GM18873 (cell line): ENCODE data around the gene GMPR2.

ENCODE experiments used
- ATAC-seq: cut with Tn5 transposase; IDR thresholded peaks from one replicate; pipeline ENCODE4 v1.9.1; 2021; ENCODE audit warnings: mild to moderate bottlenecking, moderate library complexity, moderate number of reproducible peaks; ENCODE audit not compliant: unreplicated experiment, low FRiP score

Gene GMPR2

DNA sequence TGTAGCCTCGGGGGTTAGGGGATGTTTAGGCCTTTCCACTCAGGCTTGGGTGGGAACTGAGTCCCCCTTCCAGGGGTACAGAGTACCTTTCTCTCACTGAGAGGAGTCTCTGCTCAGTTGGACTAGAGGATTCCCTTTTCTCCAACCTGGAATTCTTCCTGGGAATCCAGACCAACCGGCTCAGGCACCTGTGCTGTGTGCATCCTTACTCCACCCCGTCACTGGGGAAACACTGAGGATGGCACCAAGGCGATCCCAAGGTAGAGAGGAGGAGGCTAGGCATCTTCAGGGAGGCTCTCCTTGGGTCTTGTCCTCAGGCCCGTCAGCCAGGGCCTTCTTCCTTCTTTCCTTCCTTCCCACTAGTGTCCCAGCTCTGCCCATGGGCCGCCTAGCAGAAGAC, 31.1 kb downstream of the GMPR2 start:
- ATAC-seq: no peak

DNA sequence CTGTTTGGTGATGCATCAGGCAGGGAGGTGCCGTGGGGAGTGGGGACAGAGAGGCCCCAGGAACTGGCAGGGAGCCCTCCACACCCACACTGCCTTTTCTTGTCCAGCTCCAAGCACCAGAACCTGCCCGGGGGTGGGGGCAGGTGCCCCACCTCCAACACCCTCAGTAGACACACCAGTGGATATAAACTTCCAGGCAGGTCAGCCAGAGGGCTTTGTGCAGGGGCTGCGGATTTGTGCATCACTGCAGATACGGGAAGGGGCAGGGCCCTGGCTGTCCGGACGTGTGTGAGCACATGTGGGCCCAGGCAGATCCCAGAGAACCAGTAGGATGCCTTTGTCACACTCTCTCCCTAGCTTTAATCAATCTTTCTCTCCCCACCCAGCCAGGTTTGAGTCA, 31.6 kb downstream of the GMPR2 start:
- ATAC-seq: no peak

DNA sequence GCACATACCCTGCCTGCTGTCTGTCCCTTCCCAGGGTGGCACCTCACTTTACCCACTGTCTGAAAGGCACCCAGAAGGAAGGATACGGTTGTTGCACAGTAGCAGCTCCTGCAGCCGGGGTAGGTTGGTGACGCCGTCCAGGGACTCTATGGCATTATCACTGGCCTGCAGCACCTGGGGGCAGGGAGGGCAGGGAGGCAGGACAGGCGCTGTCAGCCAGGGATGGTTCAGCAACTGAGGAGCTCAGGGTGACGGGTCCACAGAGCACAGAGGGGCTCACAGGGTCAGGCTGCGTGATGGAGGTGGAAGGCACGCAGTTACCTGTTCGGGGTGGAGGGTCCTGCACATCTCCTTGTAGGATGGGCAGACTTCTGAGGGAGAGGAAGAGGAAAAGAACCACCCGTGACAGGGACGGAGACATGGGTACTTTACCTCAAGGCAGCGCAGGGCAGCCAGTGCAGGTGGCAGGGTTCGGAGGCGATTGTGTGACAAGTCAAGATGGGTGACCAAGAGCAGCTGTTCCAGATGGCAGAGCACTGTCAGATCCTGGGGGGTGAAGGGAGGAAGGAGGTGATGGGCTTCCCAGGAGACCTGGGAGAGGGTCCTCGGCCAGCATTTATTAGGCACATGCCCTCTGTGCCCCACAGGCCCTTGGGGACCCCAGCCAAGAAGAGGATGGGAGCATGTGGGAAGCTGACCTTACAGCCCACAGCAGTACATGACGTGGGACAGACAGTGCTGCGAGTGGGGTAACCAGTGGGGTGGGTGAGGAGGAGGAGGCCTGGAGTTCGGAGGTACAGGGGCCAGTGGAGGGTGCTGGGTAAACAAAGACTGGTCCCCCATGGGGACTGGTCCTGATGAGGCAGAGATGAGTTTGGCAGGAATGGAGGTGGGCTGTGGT, 33.9 kb downstream of the GMPR2 start:
- ATAC-seq: no peak

DNA sequence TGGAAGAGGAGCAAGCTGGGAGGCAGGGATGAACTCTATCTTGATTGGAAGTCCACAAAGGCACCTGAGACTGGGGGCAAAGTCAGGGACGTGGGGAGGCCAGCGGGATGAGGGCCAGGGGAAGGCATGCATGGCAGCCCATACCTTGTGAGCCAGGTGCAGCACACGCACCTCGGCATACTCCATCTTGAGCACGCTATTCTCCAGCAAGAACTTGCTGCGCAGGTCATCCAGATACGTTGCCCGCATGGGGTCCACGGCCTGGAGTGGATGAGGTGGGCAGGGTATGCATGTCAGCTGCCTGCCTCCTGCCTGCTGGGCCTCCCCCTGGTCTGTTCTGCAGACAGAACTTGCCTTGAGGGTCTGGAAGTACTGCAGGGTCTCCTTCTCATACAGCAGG, 34.8 kb downstream of the GMPR2 start:
- ATAC-seq: no peak

DNA sequence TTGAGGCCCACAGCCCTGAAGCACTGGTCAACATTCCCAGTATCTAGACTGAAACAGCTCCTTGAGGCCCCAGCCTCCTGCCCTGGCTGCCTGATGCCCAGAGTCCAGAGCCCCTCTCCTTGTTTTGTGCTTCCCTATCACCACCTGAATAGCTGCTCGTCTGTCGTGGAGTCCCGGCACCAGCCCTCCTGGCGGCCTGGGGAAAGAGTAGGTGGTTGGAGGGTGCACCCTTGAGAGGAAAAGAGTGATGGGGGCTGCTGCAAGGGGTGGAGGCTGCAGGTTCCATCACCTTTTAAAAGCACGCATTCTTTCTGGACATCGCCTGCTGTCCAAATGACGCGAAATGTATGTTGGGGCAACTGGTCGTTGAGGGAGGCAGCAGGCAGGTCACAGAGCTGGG, 35.5 kb downstream of the GMPR2 start:
- ATAC-seq: no peak

DNA sequence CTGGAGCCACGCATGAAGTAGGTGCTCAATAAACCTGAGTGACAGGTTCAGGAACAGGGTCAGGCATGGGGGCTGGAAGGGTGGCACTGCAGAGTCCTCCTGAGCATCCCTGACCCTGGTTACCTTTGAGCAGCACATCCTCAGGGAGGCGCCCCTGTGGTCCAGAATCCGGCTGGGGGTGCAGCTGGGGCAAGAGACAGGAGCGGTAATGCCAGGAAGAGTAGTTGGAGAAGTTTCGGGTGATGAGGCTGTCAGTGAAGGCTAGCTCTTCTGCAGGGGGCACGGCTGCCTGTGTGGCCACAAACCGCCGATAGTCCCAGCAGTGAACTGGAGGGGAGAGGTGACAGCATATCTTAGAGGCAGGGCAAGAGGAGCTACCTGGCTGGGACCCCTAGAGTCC, 36.6 kb downstream of the GMPR2 start:
- ATAC-seq: no peak

DNA sequence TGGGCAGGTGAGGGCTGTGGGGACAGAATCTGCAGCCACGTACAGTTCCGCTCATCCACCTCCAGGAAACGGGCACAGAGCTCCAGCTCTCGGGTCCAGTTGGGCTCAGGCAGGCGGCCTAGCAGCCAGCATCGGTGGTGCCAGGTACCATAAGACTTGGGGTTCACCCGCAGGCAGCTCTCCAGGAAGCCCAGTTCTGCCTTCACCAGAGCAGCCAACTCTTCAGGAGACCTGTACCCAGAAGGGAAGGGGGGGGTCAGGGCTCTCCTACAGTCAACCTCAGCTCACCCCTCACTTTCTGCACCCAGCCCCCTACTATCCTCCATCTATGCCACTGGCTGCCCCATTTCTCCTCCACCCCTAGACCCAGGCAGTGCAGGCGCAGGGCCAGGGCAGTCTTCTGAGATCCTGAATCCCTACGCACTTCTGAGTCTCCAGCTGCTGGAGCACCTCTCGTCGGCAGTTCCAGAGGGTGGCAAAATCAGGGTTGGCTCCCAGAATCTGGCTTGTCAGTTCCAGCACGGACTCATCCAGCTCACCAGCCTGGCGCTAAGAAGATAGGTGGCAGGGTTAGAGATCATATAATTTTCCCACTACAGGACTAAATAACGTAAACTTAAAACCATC, 37.3 kb downstream of the GMPR2 start:
- ATAC-seq: no peak

DNA sequence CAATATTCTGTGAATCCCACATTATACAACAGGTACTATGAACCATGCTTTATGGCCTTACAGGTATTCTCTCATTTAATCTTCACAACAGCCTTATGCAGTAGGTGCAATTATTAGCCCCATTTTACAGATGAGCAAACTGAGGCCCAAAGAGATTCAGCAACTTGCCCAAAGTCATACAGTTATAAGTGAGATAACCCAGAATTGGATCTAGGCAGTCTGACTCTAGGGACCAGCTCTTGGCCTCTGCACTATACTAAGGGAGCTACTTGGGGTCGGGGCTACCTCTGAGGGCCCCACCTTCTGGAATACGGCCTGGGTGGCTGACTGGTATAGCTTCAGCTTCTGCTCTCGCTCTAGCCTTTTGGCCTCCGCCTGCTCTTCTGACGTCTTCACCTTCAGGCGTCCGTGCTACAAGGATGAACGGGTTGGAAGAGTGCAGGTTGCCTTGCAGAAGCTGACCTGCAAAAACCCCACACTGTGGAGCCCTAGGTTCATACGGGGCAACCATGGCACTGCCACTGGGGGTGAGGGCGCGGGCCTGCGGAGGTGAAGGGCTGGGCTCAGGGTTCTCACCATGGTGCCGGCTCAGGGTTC, 37.9 kb downstream of the GMPR2 start:
- no peak for ATAC-seq

DNA sequence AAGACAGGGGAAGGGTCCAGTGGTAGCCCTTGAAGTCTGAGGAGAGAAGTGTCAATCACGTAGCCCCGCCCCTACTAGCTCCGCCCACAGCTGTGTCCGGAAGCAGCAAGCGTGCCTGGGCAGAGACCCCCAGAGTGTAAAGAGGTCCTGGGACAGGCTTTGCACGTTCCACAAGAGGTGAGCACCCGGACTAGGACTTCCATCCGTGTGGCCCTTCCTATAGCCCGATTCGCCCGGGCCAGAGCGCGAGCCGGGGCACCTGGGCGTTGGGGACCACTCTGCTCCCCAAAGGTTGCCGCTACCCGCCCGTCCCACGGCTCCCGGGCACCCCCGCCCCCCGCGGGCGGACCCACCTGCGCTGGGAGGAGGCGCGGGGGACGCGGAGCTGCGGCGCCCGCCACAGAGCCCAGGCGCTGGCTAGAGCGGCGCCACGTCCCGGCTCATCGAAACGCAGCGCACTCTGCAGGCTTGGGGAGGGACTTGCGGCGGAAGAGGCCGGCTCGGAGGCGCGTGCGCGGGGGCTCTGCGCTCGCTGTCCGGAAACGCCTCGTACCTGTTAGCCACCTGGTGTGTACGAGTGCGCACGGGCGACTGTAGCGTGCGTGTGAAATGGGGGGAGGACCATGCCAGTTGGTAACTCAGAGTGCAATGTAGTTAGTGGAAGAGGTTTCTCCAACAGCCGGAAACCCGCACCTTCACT, 38.6 kb downstream of the GMPR2 start, which contains the start of gene RABGGTA:
RABGGTA (minus strand) TSS at position 464 of the 700 bp plus-strand sequence. CDS start 482 bp downstream, outside the sequence.
- ATAC-seq: peak; percentile 75

DNA sequence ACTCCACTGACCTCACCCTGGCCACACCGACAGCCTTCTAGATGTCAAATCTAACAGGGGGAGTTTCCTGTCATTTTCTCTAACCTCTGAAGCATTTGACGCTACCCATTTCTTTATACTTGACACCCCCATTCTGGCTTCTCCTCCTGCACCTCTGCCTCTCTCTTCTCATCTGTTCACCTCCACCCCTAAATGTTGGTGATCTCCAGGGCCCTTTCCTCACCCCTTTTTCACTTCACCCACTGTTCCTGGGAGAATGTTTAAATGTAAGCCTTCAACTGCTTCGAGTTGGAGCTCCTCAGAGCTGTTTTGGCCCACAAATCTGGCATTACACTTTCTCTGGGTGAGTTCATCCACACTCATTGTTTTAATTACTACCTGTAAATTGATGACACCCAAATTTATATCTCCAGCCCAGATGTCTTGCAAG, 39.1 kb downstream of the GMPR2 start:
- ATAC-seq: no peak

DNA sequence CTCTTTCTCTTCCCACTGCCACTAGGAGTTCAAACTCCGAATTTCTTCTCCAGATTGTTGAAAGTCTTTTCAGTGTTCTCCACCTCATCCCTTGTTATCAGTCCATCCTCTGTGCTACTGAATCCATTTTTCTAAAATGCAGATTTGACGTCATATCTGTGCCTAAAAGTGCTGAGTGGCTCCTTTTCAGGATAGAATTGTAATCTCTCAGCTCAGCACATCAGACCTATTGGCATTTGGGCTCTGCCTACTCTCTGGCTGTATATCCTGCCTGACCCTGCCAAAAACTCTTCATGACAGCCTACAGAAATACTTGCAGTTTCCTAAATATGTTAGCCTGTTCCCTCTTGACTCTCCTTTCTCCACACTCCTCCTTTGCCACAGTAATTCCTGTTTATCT, 39.7 kb downstream of the GMPR2 start:
- no peak for ATAC-seq

DNA sequence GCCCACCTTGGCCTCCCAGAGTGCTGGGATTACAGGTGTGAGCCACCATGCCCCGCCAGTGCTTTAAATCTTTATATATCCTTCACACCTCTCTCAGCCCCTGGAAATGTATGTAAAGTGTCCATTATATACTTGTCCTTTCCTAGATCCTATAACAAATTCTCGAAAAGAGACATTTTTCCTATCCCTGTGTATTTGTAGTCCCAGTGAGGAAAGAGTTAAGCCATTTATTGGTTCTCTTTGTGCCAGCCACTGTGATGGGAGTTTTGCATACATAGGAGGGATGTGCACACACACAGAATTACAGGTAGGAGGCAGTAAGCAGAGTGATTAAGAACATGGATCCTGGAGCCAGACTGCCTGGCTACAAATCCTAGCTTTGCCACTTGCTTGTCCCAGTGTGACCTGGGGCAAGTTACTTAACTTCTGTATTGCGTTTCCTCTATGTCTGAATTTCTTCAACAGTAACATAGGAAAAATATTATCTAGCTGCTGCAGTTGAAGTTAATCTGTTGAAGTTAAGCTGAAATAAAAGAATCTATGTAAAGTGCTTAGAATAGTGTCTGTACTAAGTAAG, 40.8 kb downstream of the GMPR2 start:
- no peak for ATAC-seq

DNA sequence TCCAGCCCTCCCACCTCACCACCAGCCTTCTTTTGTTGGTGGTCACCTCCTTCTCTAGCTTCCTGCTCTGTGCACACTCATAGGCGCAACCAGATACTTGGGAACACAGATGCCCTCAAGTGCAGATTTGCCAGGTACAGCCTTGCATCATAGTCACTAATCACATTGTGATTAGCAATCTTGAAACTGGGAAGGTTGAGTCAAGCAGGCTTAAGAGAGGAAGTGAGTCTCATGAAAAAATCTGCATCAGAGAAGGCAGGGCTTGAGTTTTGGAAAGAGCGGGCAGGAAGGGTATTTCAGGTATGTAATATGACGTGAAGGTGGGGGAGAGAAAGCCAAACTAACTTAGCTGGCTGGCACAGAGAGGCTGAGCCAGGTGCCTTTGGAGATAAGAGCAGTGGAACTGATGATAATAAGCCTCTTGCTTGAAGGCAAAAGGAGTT, 41.4 kb downstream of the GMPR2 start:
- ATAC-seq: peak; percentile 43

DNA sequence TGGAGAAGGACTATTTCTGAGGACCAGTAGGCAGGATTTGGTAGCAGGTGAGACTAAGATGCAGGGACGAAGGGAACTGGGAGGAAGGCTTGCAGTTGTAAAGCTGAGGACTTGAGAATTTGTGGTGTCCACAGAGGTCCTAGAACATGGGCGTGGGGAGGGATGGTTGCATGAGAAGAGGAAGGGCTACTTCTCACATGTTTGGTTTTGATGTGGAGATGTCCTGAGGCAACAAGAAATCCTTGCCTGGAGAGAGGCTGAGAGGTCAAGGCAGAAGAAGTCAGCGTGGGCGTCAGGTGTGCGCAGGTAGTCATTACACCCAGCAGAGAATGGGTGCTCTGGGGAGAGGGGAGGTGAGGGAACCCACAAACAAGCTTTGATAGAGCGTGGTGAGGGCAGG, 44.3 kb downstream of the GMPR2 start:
- no peak for ATAC-seq

DNA sequence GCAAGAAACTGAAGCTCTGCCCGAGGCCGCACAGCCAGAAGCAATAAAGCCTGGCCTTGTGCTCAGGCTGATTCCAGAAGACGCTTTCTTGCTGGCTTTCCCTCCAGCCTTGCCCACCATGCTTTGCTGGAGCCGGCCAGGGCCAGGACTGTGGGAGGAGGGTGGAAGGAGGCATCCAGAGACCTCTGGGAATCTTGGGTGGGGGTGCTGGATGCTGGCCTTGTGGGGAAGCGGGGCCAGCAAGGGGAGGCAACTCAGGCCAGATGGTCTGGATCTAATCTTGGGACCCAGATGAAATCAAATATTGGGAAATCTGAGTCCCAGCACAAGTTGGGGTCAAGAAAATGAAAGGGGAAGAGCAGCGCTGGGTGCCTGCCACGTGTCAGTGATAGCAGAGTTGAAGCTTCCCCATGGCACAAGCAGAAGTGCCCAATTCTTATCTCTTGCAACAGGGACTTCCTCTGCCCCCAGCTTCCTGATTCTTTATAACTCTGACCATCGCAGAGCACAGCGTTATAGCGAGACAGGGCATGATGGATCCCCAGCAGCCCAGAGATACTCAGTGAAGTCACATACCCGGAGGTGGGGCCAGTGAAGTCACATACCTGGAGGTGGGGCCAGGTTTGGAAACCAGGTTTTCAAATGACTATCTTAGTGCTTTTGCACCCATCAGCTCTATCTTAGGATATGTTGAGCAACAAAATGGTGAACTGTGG, 45.0 kb downstream of the GMPR2 start:
- no peak for ATAC-seq

DNA sequence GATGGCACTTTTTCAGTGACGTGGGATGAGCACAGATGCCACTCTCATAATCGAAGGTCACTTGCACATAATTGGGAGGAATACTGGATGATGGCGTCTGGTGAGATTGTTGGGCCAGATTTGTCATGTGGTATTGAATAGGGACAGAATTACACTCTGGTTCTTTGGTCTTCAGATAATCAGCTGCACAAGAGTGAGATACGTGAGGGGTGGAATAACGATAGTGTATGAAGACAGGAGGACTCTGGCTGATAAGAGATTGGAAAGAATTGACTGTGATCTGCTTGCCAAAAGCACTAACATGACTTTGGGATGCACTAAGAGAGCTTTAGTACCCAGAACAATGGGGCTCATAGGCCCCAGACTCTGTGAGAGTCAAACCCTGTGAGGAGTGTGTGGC, 45.7 kb downstream of the GMPR2 start:
- no peak for ATAC-seq

DNA sequence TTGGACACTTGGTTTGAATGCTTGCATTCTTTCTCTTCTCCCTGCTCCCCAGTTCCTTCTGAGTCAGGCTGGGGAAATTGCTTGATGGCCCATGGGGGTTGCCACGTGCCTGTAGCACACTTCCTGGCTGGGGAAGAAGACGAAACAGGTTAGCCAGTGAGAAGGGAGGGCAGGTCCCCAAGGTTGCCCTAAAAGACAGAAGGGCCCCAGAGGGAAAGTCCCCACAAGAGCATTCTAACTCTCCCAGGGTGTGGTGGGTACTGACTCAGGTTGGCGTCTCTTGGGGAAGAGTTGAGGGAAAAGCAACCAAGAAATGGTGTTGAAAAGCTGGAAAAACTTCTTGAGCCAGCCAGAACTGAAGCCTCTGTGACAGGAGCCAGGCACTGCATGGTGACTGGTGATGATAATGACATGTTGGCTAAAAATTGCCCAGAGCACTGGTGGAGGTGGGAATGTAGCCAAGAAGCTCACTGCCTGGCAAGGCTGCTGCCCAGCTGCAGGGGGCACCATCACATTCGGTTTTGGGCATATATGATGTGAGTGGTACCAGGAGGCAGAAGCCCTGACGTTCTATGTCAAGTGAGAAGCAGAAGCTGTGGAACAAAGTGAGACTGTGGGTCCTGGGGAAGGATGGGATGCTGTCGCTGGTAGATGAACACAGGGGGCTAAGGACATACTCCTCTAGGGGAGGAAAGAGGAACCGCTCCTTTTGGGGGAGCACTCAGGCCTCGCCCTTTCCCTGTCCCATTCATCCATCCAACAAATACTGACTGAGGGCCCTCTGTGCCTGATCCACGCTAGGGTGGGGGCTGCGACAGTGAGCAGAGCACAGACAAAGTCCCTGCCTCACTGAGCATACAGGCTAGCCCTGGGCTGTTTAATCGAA, 46.8 kb downstream of the GMPR2 start:
- ATAC-seq: peak; percentile 55

DNA sequence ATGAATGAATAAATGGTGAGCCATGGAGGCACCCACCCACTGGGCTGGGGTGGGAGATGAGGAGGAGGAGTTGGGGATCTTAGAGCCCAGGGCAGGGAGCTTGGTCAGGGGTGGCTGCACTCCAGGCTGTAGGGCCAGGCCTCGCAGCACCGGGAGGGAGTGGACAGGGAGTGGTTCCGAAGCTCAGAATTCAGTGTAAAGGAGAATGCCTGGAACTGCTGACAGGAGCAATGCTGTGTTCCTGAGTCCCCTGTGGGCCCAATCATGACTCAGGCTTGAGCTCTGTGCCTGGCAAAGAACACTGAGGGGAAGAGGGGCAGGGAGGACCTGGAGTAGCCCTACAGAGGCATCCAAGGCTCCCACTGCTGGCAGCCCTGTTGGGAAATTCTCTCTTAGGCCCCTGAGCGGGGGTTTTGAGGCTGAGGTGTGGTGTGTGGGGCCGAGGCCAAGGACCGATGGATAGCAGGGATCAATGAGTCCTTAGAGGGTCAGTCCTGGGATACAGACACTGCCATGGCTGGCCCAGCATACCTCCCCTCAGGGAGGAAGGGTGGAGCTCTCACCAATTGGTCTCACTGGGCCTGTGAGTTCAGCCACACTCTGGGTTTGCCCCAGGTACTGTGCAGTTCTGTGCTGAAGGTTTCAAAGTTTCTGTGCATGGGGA, 48.2 kb downstream of the GMPR2 start:
- ATAC-seq: no peak
